ENCODE data around the gene ATF6B.
"Not testable (repeated sequence)": the region's sequence is repeated elsewhere in the genome, so short reads cannot be mapped to it uniquely, and the experiment has no call there.

ATF6B gene

GRCh38 chr6:32079566-32080290 is 48.3 kb downstream of the ATF6B start:
- no peak for DNase-seq

GRCh38 chr6:32076321-32076809 is 51.7 kb downstream of the ATF6B start:
- no peak for DNase-seq

- DNase-seq = no peak
These were observed 52.3 kb downstream of the ATF6B start for GRCh38 chr6:32075781-32076180.

DNA sequence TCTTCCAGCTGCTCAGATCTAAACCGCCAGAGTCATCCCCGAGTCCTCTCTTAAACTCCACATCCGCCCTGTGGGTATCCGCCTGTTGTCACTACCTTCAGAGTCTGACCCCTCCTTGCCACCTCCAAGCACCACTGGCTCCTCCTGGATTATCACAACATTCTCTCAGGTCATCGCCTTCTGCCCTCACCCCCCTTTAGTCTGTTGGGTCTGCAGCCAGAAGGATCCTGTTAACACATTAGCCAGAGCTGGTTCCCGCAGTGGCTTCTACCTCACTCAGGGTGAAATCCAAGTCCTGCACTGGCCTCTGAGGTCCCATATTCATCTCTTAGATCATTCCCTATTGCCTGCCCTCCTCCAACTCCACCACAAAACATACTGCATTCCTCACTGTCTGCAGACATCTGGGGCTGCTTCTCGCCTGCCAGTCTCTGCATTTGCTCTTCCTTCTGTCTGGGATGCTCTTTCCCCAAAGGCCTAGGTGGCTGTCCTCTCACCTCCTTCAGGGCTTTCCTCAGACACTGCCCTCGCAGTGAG is 53.0 kb downstream of the ATF6B start:
- DNase-seq = no peak

DNA sequence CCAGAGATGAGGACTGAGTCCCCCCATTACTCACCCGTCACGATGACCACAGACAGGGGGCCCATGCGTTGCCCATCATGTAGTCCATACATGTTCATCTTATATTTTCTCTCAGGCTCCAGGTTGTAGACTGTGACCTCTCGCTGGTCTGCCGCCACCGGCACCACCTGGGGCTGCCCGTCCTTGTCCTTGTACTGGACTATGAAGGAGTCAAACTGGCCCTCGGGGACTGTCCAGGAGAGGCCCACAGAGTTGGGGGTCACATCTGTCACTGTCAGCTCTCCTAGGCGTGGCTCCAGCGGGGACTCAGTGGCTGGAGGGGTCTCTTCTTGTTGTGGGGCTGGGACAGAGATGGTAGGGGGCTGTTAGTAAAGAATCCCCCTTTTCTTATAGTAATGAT is 54.4 kb downstream of the ATF6B start:
- no peak for DNase-seq

DNA sequence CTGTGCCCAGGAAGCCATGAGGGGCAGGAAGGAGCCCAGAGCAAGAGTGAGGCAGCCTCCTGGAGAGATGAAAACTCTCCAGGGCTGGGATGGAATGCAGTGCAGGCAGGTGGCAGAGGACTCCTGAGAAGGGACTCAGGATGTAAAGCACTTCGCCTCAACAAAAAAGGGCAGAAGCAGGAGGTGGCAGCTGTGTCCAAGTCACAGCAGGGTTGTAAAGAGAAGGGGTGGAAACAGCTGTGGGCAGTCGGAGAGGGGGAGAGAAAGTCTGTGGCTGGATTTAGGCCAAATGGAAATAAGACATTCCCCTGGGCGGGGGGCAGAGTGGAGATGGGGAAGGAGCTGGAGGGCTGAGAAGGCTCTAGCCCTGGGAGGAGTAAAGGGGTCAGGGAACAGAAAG is 54.9 kb downstream of the ATF6B start:
- no peak for DNase-seq

- no peak for DNase-seq
These were observed 57.1 kb downstream of the ATF6B start for GRCh38 chr6:32070814-32071543.

DNA sequence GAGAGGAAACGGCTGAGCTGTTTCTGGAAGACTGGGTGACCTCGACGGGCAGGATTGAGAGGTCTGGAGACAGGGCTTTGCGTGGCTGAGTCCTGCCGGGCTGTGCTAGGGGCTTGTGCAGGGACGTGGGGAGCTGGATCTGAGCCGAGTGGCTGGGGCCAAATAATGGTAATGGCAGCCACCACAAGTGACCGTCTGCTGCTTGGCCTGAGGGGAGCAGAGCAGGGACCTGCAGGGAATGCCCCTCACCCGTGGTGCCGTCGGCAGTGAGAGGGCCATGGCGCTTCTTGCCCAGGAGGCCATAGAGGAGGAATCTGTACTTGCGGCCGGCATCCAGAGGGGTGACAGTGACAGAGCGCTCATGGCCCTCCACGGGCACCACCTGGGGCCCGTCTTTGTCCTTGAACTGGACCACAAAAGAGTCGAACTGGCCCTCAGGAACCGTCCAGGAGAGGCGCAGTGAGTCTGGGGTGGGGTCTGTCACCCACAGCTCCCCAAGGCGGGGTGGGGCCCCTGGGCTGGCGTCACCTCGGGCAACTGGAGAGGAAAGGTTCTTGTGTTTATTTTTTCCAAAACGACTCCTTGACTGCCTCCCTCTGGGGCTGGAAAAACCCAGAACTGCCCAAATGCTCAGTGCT is 58.0 kb downstream of the ATF6B start:
- no peak for DNase-seq

DNA sequence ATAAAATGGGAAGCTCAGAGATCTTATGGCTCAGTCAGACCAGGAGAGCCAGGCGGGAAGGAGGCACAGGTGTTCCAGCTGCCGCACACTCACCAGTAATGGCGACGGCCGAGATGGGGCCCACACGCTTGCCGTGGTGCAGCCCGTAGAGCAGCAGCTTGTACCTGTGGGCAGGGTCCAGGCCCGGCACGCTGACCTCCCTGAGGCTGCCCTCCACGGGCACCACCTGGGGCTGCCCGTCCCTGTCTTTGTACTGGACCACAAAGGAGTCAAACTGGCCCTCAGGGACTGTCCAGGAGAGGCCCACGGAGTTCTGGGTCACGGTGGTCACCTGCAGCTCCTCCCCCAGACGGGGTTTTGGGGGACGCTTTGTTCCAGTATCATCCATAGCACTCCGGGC is 58.6 kb downstream of the ATF6B start:
- DNase-seq = no peak

- no peak for DNase-seq
These were observed 59.2 kb downstream of the ATF6B start for GRCh38 chr6:32068867-32069266.

DNA sequence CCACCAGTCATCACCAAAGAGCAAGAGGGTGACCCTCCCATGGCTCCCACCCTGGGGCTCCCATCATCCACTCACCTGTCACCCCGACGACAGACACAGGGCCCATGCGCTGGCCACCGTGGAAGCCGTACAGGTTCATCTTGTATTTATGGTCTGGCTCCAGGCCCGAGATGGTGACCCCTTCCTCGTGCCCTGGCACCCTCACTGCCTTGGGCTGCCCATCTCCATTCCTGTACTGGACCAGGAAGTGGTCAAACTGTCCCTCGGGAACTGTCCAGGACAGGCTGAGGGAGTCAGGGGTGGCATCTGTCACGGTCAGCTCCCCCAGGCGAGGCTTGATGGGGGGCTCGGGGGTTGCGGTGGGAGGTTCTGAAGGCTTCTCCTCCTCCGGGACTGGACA is 59.7 kb downstream of the ATF6B start:
- not testable (repeated sequence) for DNase-seq

DNA sequence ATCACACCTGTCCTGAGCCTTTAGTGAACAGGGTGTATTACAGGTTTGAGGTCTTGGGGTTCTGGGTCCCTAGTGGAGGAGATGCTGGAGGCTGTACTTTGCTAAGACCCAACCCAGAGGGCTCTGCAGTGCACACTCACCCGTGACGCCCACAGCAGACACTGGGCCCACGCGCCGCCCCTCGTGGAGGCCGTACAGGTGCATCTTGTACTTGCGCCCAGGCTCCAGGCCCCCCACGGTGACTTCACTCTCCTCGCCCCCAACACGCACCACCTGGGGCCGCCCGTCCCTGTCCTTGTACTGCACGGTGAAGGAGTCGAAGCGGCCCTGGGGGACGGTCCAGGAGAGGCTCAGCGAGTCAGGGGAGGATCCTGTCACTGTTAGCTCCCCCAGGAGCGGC is 60.5 kb downstream of the ATF6B start:
- not testable (repeated sequence) for DNase-seq
